NCI-H524 treated with DMSO at 0.1 percent for 48 hours (cell line): ENCODE measurements around the gene EVL.

Source experiments
- DNase-seq: peaks from one replicate; lab custom pipeline; 2025; lab: John Stamatoyannopoulos, UW

EVL gene

DNA sequence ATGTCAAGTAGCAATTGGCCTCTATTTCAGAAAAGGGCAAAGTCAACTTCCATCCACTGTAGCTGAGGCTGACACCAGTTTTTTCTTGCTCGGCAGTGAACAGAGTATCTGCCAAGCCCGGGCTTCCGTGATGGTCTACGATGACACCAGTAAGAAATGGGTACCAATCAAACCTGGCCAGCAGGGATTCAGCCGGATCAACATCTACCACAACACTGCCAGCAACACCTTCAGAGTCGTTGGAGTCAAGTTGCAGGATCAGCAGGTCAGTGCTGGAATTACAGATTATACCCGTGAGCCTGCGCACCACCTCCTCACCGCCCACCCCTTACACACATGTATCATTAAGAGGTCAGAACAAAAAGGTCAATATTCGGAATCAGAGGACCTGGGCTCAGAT is 19.4 kb downstream of the EVL start:
- no peak for DNase-seq

DNA sequence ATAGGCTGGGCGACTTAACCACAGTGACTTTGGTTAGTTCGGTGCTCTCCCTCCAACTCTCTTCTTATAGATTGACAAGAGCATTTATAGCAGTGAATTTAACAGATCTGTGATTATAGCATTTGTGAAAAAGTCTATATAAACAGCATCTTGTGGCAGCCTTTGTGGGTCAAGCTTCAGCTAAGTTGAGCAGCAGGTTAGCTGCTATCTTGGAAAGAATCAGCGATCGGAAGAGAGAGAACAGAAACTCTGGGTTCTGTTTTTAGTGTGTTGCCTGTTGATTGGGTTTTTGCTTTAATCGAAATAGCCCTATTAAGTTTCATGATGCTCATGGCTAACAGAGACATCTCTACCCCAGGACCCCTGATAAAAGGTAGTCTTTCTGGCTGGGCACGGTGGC is 20.2 kb downstream of the EVL start:
- no peak for DNase-seq

DNA sequence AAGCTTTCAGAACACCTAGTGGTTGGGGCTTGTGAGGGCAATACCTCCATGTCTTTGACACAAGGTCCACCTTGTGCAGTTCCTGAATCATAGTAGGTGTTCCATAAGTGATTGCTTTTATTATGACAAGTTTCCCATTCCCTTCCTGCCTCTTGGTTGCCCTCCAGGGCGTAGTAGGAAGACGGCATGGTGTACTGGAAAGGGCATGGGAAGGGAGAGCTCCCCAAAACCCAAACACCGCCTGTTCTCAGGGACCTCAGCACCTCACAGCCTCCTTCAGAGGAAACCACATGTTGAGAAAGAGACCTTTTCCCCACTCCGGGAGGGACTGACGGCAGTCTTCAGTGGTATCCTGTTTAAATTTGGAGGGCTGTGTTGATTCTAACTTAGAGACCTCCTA is 21.1 kb downstream of the EVL start:
- no peak for DNase-seq

DNA sequence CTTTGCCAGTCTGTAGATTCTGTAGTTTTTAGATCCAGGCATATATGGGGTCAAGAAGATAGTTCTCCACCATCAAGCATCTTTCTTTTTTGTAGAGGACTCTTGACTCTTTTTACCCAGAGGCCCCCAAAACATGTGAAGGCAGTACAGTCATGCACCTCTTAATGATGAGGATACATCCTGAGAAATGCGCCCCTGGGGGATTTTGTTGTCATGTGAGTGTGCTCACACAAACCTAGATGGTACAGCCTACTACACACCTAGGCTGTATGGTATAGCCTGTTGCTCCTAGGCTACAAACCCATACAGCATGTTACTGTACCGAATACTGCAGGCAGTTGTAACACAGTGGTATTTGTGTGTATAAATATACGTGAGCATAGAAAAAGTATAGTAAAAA is 23.0 kb downstream of the EVL start:
- DNase-seq: no peak

DNA sequence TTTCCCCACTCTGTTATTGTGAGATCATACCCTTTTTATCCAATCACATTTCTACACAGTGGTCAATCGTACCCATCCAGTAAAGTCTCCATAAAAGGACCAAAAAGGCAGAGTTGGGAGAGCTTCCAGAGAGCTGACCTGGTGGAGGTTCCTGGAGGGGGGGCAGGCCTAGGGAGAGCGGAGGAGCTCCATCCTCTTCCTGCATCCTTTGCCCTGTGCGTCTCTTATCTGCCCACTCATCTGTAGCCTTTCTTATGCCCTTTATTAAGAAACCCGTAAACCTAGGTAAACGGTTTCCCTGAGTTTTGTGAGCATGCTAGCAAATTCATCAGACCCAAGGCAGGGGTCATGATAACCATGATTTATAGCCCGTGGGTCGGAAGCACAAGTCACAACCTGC is 26.2 kb downstream of the EVL start:
- DNase-seq: no peak

DNA sequence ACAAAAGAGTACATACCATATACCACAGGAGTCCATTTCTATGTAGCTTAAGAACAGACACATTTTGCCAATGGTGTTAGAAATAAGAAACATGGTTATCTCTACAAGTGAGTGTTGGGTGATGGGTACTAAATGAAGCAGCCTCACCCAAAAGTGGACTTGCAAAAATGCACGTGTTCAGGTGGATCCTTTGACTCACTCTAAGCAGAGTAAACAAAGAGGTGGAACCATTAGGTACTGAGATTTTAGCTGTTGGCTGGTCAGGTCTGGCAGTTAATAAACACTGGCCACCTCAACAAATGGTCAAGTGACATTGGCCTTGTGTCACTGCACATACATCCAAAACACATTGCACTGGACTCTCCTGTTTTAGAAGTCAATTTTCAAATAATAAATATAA is 27.6 kb downstream of the EVL start:
- DNase-seq: no peak

DNA sequence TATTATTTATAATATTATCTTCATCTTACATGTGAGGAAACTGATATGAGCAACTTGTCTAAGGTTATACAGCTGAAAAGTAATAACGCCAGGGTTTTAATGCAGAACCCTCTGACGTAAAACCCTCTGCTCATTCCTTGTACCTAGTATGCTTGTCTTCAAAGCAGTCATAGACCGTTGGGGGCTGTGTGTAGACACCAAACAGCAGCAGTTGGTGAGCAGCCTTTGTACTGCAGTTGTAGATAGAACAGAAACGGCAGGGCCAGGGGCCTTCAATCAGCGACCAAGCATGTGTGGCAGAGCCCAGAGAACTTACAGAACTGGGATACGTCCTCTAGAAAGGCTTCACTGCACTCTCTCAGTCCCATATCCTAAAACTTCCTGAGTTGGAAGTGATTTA is 28.1 kb downstream of the EVL start:
- no peak for DNase-seq

DNA sequence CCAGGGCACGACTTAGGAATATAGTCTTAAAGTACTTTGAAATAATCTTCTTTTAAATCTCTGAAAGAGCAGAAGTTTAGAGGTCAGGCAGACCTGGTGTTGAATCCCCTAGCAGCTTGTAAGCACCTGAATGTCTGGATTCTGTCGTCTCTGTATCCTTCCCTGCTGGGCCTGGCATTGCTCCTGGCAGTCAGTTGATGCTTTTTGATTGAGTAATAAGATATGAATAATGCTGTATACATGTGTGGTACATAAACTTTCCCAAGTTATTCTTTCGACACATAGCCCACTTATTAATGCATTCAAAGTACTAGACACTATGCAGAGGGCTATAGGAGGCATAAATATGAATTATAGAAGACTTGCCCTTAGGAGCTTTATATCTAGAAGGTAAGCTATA is 31.4 kb downstream of the EVL start:
- no peak for DNase-seq

DNA sequence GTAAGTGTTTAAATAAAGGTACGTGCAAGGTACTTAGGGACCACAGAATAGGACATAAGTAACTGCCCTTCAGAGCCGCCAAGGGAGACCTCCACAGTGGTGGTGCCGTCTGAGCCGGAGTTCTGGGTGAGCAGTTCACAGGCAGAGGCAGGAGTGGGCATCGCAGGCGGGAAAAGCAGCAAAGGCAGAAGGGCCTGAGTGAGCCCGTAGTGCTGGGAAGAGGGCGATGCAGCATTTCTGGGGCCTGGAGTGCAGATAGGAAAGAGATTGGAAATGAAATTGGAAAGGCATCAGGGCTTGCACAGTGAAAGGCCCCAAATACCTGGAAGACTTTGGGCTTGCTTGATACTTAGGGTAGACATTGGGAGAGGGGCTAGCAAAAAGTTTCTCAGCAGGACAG is 32.9 kb downstream of the EVL start:
- DNase-seq: no peak

DNA sequence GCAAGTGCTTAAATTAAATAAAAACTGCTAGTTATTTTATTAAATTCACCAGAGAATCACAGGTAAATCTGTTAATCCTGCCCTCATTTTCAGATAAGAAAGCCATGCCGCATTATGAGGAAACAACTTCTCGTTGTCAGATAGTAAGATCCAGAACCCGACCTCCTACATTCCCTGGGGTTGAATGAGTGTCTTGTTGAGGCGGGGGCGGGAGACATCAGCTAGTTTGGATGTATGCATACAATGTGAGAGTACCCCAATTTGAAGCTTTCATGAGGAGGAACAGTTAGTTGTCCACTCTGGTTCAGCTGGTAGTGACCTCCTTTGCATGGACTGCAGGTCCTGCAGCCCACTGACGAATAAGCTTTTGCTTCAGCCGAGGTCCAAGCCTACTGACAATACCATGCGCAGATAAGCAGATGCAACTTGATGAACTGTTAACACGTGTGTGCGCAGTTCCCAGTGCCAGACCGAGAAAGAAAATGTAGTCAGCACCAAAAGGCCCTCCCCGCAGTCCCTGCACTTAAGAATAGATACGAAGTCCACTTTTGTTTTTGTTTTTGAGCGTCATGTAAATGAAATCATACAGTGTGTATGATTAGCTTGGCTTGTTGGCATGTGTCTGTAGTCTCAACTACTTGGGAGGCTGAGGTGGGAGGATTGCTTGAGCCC is 34.9 kb downstream of the EVL start:
- DNase-seq: no peak

DNA sequence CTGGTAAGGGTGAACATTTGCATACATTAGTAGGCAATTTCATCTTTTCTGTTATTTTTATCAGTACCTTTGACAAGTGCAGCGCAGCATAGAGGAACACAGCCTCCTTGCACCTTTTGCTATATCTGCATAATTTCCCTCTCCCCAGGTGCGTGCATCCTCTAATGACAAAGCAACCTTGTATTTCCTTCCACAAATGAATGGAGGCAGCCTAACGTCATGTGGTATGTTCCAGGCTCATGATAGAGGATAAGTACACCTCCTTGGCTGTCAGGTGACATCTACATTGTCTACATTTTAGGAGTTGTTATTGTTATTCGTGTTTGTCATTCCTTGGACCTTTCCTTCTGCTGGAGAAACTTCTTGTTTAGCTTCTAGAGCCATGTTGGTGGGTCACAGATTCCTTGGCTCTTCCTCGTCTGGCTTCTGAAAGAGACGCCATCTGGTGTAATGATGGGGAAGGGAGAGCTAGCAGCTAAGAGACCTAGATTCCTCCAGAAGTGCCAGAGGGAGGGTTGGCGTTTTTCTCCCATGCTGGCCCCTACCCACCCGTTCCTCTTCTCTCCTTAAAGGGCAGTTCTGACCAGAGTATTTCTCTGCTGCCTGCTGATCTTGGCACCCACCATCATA is 37.0 kb downstream of the EVL start:
- no peak for DNase-seq

DNA sequence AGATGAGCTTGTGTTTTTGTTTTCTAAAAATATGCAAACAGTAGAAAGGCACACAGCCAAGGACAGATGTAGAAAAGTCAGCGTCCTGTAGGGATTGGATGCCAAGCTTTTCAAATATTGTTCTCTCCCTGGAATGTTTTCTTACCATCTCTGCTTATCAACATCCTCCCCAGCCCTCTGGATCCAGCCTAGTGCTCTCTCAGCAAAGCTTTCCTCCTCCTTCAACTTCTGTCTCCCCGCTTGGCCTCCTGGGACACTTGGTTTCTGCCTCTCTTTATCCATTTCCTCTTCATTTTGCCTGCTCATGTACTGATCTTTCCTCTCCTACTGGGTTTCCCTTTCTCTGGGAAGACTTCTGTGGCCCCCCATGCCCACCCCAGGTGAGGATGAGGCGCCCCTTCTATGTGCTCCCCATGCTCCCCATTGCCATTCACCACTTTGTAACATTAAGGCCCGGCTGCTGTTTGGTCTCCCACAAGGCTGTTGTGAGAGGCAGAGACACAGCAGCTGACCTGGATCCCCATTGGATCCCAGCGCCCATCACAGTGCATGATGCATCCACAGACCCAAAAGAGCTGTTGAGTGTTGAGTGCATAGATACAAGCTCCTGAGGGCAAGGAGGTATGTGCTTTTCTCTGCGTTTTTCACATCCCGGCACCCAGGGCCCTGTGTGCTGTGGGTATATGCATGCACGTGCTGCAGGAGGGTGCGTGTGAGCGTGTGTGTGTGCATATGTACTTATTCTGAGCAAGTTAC is 38.2 kb downstream of the EVL start:
- no peak for DNase-seq

DNA sequence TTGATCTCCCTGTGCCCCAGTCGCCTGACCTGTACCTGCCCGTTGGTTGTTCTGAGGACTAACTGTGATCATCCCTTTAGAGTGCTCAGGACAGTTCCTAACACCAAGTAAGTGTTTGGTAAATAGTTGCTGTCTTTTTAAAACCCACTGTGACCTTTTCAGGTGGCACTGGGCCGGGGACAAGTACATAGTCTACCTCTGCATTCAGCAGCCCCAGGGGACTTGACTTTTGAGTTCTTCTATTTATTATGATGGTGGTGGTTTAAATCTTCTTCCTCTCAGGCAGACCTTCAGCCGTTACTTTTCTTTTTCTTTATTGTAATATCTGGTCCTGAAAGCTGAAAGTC is 38.8 kb downstream of the EVL start:
- no peak for DNase-seq

DNA sequence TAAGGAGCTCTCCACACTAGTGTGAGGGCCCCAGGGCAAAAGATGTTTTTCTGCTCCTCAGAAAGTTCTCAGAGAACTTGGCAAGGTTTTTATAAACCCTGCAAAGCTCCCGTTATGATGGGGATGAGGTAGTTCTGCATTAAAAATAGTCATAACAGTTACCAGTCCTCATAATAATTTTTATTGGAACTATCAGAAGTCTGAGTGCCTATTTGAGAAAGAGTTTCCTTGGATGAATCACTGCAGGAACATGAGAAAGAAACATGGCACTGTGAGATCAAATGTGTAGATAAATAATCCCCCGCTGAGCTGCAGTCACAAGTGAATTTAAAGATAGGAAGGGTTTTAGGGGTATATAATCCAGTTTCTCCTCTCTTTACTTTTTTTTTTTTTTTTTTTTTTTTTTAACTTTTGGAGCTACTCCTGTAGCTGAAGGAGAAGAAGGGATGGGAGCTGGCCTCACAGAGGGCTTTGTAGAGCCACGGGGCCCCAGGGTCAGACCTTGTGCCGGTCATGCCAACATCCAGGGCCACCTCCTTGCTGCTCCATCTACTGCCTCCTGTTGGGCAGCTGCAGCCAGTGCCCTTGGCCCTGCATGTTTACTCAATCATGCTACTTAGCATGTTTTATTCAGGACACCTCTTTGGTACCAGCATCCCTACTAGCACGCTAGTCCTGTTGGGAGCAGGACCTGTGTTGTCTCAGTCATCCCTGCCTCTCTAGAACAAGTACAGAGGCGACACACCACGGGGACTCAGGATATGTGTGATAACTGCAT is 39.5 kb downstream of the EVL start:
- DNase-seq: no peak

DNA sequence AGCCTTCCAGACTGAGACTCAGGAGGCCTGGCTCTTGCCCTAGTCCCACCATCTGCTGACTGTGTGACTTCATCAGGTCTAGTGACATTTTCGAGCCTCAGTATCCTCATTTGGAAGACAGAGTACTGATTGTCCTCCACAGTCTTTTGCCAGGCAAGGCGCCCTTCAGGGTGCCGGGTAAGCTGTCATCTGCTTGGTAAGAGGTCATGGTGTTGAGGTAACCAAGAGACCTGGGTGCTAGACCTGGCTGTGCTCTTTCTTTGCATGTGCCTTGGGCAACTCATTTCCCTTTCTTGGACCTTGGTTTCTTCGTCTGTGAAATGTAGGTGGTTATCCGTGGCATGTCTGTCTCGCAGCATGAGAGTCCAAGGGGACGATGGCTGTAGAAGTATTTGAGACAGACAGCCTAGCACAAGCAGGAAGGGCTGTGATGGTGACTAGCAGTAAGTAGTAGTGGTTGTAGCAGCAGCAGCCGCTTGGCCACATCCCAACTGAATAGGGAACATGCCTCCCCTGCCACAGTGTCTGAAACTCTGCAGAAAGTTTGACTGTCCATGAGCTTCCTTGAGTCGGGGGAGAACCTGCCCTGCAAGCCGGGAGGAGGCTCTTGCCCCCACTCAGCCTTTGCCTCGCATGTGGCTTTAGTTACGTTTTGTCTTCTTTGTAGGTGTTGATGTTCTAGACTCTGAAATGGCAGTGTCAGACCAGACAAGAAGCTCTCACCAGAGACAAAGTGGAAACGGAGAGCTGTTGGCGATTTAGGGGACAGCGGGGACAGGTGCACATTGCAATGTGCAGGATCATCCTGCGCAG is 40.3 kb downstream of the EVL start:
- no peak for DNase-seq

DNA sequence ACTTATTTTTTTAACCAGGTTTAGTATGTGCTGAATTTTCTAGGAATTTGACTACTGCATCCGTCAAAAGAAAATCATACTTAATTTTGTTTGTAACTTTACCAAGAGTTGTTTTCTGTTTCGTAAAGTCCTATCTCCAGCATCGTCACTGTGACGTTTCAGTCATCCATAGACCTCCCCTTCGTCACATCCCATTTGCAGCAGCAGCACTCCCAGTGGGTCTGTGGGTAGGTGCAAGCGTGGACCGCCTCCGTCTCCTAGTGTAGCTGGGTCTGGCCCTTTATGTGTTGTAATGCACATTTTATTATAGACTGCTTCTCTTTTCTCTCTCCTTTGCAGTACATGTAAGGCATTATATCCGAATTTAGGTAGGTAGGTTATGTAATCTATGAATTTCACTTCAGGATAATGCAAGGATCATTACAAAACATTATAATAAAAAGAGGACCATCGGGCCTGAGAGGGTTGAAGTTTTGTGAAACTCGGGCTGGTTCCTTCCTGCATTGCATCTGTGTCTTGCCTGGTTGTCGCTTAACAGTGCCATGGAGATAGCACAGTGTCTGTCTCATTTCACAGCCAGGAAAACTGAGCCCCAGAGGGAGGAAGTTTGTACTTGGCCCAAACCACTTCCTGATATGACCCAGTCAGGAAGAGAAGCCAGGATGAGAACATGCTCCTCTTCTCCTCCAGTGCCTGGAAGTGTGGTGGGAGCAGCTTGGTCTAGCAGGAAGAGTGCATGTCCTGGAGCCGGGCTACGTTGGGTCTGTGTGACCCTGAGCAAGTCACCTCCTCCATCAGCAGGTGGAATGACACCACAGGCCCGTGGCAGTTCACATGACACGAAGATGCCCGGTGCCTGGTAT is 41.3 kb downstream of the EVL start:
- DNase-seq: no peak

DNA sequence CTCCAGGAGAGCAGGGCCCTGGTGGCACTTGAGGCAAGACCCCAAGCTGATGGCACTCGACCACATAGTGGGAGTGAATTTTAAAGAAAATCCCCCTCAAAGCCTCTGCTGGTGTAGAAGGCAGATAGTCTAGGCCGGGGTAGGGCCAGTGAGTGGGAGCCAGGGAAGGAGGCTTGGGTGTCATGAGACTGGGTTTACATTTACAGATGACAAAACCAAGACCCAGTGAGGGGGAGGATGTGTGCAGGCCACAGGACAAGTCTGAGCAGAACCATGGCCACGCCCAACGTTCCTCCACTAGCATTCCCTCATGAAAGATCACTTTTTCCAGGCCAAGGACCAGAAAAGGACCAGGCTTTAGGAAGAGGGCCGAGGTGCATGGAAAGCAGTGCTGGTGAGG is 42.0 kb downstream of the EVL start:
- DNase-seq: no peak

DNA sequence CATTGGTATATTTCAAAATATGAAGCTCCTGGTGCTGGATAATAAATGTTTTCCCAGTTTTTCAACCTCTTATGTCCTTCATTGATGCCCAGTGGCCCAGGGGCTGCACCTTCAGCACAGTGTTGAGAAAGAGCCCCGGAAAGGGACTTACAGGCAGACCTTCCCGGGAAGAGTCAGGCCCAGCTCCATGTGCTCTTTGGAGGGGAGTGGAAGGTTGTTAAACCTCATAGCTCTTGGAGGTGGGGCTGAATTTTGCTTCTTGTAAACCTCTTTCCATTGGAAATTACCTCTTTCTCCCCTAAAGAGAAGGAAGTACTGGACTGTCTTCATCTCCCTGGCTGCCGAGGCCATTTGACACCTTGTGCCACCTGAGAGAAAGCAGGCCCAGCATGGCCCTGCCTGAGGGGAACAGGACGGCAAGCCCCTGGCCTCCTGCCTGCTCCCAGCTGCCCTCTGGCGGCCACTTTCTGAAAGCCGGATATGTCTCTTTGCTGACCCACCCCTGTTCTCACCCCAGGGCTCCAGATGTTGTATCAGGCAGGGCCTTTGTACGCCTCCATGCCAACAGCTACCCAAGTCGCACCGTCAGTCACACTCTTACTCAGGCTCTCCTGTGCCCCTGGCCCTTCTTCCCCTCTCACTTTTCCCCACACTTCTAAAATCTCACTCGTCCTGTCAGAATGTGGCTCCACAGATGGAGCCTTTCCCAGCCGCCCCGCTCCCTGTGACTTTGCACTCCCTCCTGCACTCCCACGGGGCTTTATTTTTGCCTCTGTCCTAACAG is 43.0 kb downstream of the EVL start:
- peak; percentile 33 for DNase-seq

DNA sequence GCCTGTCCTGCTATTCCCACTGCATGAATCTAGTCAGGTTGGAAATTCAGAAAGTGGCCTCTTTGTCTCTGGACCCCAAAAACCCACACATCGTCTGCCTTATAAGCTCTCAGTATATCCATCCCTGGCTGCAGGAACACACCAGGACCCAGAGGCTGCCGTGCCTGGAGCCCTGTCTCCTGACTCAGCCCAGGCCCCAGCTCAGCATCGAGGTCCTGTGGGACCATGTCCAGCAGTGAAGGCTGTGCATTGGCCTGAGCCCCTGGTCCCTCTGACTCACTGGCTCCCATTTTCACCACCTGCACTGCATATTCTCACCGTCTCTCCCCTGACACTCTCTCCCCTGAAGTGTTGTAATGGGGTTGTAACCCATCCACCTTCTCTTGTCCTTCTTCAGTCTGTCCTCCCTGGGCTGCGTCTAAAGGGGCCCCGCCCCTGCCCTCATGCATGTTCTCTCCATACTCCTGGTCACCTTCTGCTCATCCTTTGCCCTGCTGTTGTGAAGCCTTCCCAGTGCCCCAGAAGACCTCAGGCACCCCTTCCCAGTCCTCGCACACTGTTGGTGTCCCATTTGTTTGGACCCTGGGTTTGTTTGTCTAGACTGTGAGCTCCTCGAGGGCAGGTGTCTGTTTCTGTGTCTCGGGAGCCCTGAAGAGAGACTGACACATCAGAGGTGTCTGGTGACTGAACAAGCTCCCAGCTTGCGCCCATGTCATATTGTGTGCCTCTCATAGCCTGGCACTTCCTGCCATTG is 43.8 kb downstream of the EVL start:
- no peak for DNase-seq

DNA sequence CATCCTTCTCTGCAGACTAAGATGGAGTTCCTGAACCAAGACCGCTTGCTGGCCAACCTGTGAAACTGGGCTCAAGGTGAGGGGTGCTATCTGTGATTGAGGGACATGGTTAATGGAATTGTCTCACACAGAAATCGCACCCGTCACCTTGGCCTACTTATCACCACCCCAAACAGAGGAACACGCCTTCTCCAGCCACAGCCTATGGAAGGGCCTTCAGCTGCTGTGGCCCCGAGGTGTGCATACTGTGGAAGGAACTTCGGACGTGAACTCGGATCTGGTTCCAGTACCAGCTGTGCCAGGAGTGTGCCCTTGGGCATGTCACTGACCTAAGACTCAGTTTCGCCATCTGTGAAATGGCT is 44.4 kb downstream of the EVL start:
- no peak for DNase-seq
